ENCODE measurements around the gene TMEM114.

- TF ChIP-seq CTCF (optimal IDR thresholded peaks at IDR 0.05 in 1 of 3, IDR thresholded peaks at IDR 0.05 in 1 of 3, conservative IDR thresholded peaks at IDR 0.05 in 1 of 3; ENCODE audit: extremely low read depth in 1 of 3, insufficient read depth in 2 of 3, low read length in 3 of 3) = no peak
- no peak for TF ChIP-seq EZH2 (IDR thresholded peaks at IDR 0.05; ENCODE audit: low read length)
These were observed 20.5 kb downstream of the TMEM114 start for GRCh38 chr16:8569650-8570346.

All from keratinocyte (primary cell).